ENCODE results near the gene SPRYD7. TPM values are rescaled to one million over a fixed set of nuclear protein-coding genes. Genes with fewer than 3 reads are reported as not detected.

SPRYD7 gene
- total and polyA plus RNA-seq, 7 experiments from 2014 or later, result 1.5 to 3.1 (median 2.1) TPM

- ChIA-PET POLR2A (no interaction called here), CTCF (no interaction called here)
- H3K4me3 Mint-ChIP-seq, result no peak overlapping the region
- DNase-seq (no peak), ATAC-seq (no peak)
- H3K9me3 Mint-ChIP-seq, result peaks cover 6 to 48% (median 24%) of the 10 kb centered on the region in 11 donors
- H3K27me3 Mint-ChIP-seq, result peaks cover 0 to 4% (median 0%) of the 10 kb centered on the region in 5 donors
- intact Hi-C loops (cut with micrococcal nuclease), result no loop called here
- H3K27ac ChIP-seq (ENCODE audit: low read depth, low read length), result no peak overlapping the region
- no peaks in the 10 kb centered on the region for H3K36me3 ChIP-seq (ENCODE audit: control insufficient read depth in 2 of 3, insufficient read depth in 3 of 3, low read length in 3 of 3)
- H3K4me3 ChIP-seq (ENCODE audit: low read length), result no peak overlapping the region
- peaks cover 0 to 4% (median 0%) of the 10 kb centered on the region in 3 experiments for H3K9me3 ChIP-seq (ENCODE audit: control insufficient read depth in 2 of 3, low read length in 3 of 3)
- H3K36me3 Mint-ChIP-seq, result peaks cover 0 to 10% (median 0%) of the 10 kb centered on the region in 5 donors
- H3K4me1 ChIP-seq (ENCODE audit: control insufficient read depth in 2 of 2, insufficient read depth in 2 of 2, low read length in 2 of 2), result no peaks in the 10 kb centered on the region
- no peaks in the 10 kb centered on the region for H3K4me1 Mint-ChIP-seq
- H3K27me3 ChIP-seq (ENCODE audit: control insufficient read depth in 2 of 2, insufficient read depth in 2 of 2, low read length in 2 of 2), result no peaks in the 10 kb centered on the region
- H3K27ac Mint-ChIP-seq, result no peak overlapping the region
Observed at GRCh38 chr13:49874430-49874829, 61.7 kb downstream of the SPRYD7 start.

GRCh38 chr13:49869519-49869918, 66.6 kb downstream of the SPRYD7 start:
- H3K36me3 ChIP-seq (ENCODE audit: control insufficient read depth in 2 of 3, insufficient read depth in 3 of 3, low read length in 3 of 3), result no peaks in the 10 kb centered on the region
- ATAC-seq (no peak), DNase-seq (no peak)
- no peaks in the 10 kb centered on the region for H3K27me3 ChIP-seq (ENCODE audit: control insufficient read depth in 2 of 2, insufficient read depth in 2 of 2, low read length in 2 of 2)
- no peaks in the 10 kb centered on the region for H3K4me1 ChIP-seq (ENCODE audit: control insufficient read depth in 2 of 2, insufficient read depth in 2 of 2, low read length in 2 of 2)
- no peak overlapping the region for H3K4me3 Mint-ChIP-seq
- CTCF ChIA-PET, result no interaction called here
- no peaks in the 10 kb centered on the region for H3K9me3 ChIP-seq (ENCODE audit: control insufficient read depth in 2 of 3, low read length in 3 of 3)
- H3K4me3 ChIP-seq (ENCODE audit: low read length), result no peak overlapping the region
- H3K27ac Mint-ChIP-seq, result no peak overlapping the region
- peaks cover 0 to 12% (median 4%) of the 10 kb centered on the region in 11 donors for H3K9me3 Mint-ChIP-seq
- H3K27ac ChIP-seq (ENCODE audit: low read depth, low read length), result no peak overlapping the region
- no peaks in the 10 kb centered on the region for H3K36me3 Mint-ChIP-seq
- H3K27me3 Mint-ChIP-seq, result peaks cover 0 to 7% (median 0%) of the 10 kb centered on the region in 5 donors
- no peaks in the 10 kb centered on the region for H3K4me1 Mint-ChIP-seq
- POLR2A ChIA-PET, result no interaction called here
- intact Hi-C loops (cut with micrococcal nuclease), result no loop called here

DNA sequence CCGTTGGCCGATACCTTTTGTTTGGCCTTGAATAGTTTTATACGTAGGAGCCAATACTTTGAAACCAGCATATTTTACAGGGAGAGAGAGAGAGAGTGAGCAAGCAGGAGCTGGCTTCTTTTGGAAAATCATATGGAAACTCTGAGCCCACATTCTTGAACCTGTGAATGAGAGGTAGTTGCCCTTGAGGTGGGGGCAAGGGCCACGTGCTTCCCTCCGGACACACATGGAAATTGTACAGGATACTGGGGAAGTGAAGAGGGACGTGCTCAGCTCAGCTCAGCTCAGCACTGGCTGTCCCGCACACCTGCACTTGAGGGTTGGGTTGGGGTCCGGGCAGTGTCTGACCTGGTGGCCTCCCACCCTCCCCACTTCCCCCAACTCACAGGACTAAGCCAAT, 68.3 kb downstream of the SPRYD7 start:
- no peaks in the 10 kb centered on the region for H3K4me1 Mint-ChIP-seq
- intact Hi-C loops (cut with micrococcal nuclease), result no loop called here
- CTCF ChIA-PET, result no interaction called here
- H3K4me1 ChIP-seq (ENCODE audit: control insufficient read depth in 2 of 2, insufficient read depth in 2 of 2, low read length in 2 of 2), result no peaks in the 10 kb centered on the region
- H3K27ac Mint-ChIP-seq, result no peak overlapping the region
- H3K27me3 Mint-ChIP-seq, result peaks cover 0 to 12% (median 0%) of the 10 kb centered on the region in 5 donors
- ATAC-seq (no peak), DNase-seq (no peak)
- peaks cover 0 to 7% (median 0%) of the 10 kb centered on the region in 11 donors for H3K9me3 Mint-ChIP-seq
- H3K36me3 ChIP-seq (ENCODE audit: control insufficient read depth in 2 of 3, insufficient read depth in 3 of 3, low read length in 3 of 3), result no peaks in the 10 kb centered on the region
- no peaks in the 10 kb centered on the region for H3K9me3 ChIP-seq (ENCODE audit: control insufficient read depth in 2 of 3, low read length in 3 of 3)
- H3K27me3 ChIP-seq (ENCODE audit: control insufficient read depth in 2 of 2, insufficient read depth in 2 of 2, low read length in 2 of 2), result no peaks in the 10 kb centered on the region
- POLR2A ChIA-PET, result no interaction called here
- peaks cover 0 to 4% (median 0%) of the 10 kb centered on the region in 5 donors for H3K36me3 Mint-ChIP-seq
- no peak overlapping the region for H3K27ac ChIP-seq (ENCODE audit: low read depth, low read length)
- H3K4me3 Mint-ChIP-seq, result no peak overlapping the region
- no peak overlapping the region for H3K4me3 ChIP-seq (ENCODE audit: low read length)

- Histone ChIP-seq H3K9me3 (ENCODE audit: control insufficient read depth in 2 of 3, low read length in 3 of 3) (no peaks in the 10 kb centered on the region), H3K4me3 (ENCODE audit: low read length) (no peak overlapping the region), H3K4me1 (ENCODE audit: control insufficient read depth in 2 of 2, insufficient read depth in 2 of 2, low read length in 2 of 2) (no peaks in the 10 kb centered on the region), H3K36me3 (ENCODE audit: control insufficient read depth in 2 of 3, insufficient read depth in 3 of 3, low read length in 3 of 3) (no peaks in the 10 kb centered on the region), H3K27me3 (ENCODE audit: control insufficient read depth in 2 of 2, insufficient read depth in 2 of 2, low read length in 2 of 2) (no peaks in the 10 kb centered on the region), H3K27ac (ENCODE audit: low read depth, low read length) (no peak overlapping the region)
- H3K4me1 Mint-ChIP-seq, result no peaks in the 10 kb centered on the region
- H3K36me3 Mint-ChIP-seq, result peaks cover 0 to 4% (median 0%) of the 10 kb centered on the region in 5 donors
- ChIA-PET POLR2A (no interaction called here), CTCF (no interaction called here)
- H3K27me3 Mint-ChIP-seq, result peaks cover 0 to 12% (median 0%) of the 10 kb centered on the region in 5 donors
- ATAC-seq (no peak), DNase-seq (no peak)
- intact Hi-C loops (cut with micrococcal nuclease), result no loop called here
- peaks cover 0 to 6% (median 0%) of the 10 kb centered on the region in 11 donors for H3K9me3 Mint-ChIP-seq
- no peak overlapping the region for H3K4me3 Mint-ChIP-seq
- H3K27ac Mint-ChIP-seq, result no peak overlapping the region
Observed at GRCh38 chr13:49865218-49865617, 70.9 kb downstream of the SPRYD7 start.

DNA sequence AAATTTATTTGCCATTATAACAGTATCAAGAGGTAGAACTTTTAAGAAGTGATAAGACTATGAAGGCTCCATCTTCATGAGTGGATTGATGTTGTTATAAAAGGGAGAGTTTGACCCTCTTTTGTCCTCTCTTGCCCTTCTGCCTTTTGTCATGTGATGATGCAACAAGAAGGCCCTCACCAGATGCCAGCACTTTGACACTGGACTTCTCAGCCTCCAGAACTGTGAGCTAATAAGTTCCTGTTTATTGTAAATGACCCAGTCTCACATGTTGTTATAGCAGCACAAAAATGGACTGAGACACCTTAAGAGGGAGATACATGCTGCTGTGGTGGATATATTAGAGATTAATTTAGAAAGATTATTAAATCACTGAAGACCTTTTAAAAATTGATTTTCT, 71.6 kb downstream of the SPRYD7 start:
- Histone ChIP-seq H3K27ac (ENCODE audit: low read depth, low read length) (no peak overlapping the region), H3K4me1 (ENCODE audit: control insufficient read depth in 2 of 2, insufficient read depth in 2 of 2, low read length in 2 of 2) (no peaks in the 10 kb centered on the region), H3K36me3 (ENCODE audit: control insufficient read depth in 2 of 3, insufficient read depth in 3 of 3, low read length in 3 of 3) (no peaks in the 10 kb centered on the region), H3K27me3 (ENCODE audit: control insufficient read depth in 2 of 2, insufficient read depth in 2 of 2, low read length in 2 of 2) (no peaks in the 10 kb centered on the region), H3K9me3 (ENCODE audit: control insufficient read depth in 2 of 3, low read length in 3 of 3) (no peaks in the 10 kb centered on the region), H3K4me3 (ENCODE audit: low read length) (no peak overlapping the region)
- intact Hi-C loops (cut with micrococcal nuclease), result no loop called here
- ChIA-PET POLR2A (no interaction called here), CTCF (interaction anchor here (0.5 kb wide), 1 partner anchor 215 kb away, joined by 4 read pairs; no protein-coding TSS in a partner anchor)
- no peak overlapping the region for H3K4me3 Mint-ChIP-seq
- H3K27me3 Mint-ChIP-seq, result peaks cover 0 to 12% (median 0%) of the 10 kb centered on the region in 5 donors
- no peaks in the 10 kb centered on the region for H3K4me1 Mint-ChIP-seq
- H3K27ac Mint-ChIP-seq, result no peak overlapping the region
- peaks cover 0 to 4% (median 0%) of the 10 kb centered on the region in 5 donors for H3K36me3 Mint-ChIP-seq
- H3K9me3 Mint-ChIP-seq, result peaks cover 0 to 6% (median 0%) of the 10 kb centered on the region in 11 donors
- no peak for ATAC-seq
- DNase-seq, result no peak

Other genes with a start within 250 kb of the SPRYD7 start
- gene EBPL, start 244.9 kb downstream of the SPRYD7 start, total RNA-seq, result 10 to 100 TPM; 13.3 to 34.9 (median 20.4) TPM
- gene EBPL, start 244.9 kb downstream of the SPRYD7 start, polyA plus RNA-seq, result 10 to 100 TPM; 60.7 to 74.6 TPM
- gene KPNA3, start 143.7 kb downstream of the SPRYD7 start, total RNA-seq, result 10 to 100 TPM; 17.0 to 38.7 (median 19.6) TPM
- gene KPNA3, start 143.7 kb downstream of the SPRYD7 start, polyA plus RNA-seq, result 10 to 100 TPM; 19.6 to 23.0 TPM
- 10 to 100 TPM; 18.3 to 27.1 (median 21.8) TPM for gene TRIM13, start 60.7 kb upstream of the SPRYD7 start, total RNA-seq
- 10 to 100 TPM in 1 of 2 donors, 1 to 10 TPM in 1; 9.0 to 17.2 TPM for gene TRIM13, start 60.7 kb upstream of the SPRYD7 start, polyA plus RNA-seq
- gene KCNRG, start 79.1 kb upstream of the SPRYD7 start, total RNA-seq, result under 1 TPM; 0.29 to 0.97 (median 0.50) TPM
- gene KCNRG, start 79.1 kb upstream of the SPRYD7 start, polyA plus RNA-seq, result under 1 TPM; 0.59 to 0.64 TPM